ENCODE results near the gene C16orf90. TPM values are rescaled to one million over a fixed set of nuclear protein-coding genes. Genes with fewer than 3 reads are reported as not detected.
A peak's percentile ranks its signal among the peaks of the same experiment; 100 is the strongest.
"Not testable (repeated sequence)": the region's sequence is repeated elsewhere in the genome, so short reads cannot be mapped to it uniquely, and the experiment has no call there.

Gene C16orf90
- total RNA-seq, 2 experiments from 2014 or later = not detected

DNA sequence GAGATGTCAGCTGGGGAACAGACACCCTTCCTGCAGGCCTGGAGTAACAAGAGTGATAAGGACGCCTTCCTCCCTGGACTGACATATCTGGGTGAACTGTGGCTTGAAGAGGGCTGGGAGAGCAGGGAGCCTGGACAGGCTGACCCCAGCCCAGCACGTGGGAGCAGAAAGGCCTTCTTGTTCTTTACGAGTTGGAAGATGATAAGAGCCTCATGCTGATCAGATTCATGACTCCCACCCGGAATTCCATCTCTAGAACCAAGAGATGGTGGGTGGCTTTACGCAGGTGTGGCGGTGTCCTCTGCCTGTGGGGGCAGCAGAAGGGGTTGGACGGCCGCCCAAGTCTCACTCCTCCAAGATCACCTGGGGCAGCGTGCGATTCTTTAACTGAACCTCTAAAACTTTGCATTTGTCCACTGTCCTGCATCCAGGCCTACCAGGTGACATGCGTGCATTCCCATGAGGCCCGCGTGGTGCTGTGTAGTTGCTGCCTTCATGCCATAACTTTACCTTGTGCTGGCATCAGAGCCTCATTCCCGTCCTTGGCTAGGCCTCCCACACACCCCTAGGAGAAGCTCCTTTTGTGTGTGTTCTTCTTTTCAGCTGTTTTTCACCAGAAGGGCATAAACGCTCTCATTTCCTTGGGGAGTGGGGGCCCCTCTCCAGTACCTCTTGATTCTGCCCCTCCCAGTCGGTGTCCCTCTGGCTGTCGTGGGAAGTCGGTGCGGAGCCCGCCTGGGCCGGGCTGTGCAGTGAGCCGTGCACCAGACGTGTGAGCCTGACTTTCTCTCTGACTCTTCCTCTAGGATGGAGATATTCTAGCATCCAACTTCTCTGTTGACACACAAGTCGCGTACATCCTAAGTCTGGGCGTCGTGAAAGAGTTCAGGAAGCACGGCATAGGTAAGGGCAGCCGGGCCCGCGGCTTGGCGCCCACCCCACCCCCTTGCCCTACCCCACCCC lies 13.3 kb downstream of the C16orf90 start:
- Mint-ChIP-seq H3K27me3 (no peaks in the 10 kb centered on the region), H3K9me3 (no peaks in the 10 kb centered on the region), H3K4me1 (peaks cover 12% of the 10 kb centered on the region), H3K36me3 (peaks cover 11% of the 10 kb centered on the region), H3K4me3 (no peak overlapping the region), H3K27ac (peak overlapping the region; percentile 63)
- no peak for DNase-seq

DNA sequence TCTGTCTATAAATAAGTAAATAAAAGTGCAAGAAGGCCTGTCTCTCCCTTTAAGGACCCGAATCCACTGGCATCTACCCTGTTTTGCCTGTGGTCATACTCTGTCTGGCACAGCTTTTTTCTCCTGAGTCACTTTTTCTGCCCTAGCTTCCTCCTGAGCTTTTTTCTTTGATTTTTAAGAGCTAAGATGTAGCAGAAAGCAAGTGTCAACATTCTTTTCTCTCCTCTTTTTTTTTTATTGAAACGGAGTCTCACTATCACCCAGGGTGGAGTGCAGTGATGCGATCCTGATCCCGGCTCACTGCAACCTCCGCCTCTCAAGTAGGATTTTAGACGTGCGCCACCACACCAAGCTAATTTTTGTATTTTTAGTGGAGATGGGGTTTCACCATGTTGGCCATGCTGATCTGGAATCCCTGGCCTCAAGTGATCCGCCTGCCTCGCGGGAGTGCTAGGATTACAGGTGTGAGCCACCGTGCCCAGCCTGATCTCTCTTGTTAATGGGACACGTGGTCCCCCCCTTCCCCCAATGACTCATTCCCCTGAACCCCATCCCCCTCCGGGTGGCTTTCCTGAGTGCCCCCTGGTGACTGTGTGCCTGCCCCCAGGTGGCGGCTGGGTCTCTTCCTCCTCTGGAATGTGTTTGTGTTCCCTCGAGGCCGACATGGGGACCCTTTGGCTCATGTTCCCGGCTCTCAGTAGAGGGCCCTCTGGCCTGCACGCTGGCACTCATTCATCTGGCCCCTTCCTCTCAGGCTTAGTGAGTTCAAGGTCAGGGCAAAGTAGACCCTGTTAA lies 14.2 kb downstream of the C16orf90 start:
- H3K27ac Mint-ChIP-seq = peak overlapping the region; percentile 63
- peaks cover 11% of the 10 kb centered on the region for H3K36me3 Mint-ChIP-seq

DNA sequence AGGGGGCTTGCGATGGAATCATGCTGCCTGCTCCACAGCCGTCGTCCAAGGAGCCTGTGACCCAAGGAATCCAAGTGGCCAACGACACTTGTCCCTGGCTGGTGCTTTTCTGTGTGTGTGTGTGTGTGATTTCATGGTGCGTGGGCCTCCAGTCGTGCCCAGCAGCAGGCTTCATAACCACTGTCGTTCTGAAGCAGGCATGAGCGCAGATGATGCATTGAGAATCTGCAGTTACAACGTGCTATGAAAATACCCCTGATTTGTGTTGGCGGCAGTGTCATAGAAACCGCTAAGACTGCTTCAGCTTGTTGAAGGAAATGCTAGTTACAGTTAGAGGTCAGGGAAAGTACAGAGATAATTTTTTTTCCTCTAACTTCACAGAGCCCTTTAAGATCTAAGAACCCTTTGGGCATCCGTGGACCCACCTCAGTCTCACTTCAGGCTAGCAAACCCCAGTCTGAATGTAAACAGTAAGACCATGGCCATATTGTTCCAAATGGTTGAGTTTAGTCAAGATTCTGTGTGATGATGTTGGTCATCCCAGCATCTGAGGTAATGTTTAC lies 15.6 kb downstream of the C16orf90 start:
- Mint-ChIP-seq H3K9me3 (no peaks in the 10 kb centered on the region), H3K27me3 (no peaks in the 10 kb centered on the region), H3K36me3 (peaks cover 11% of the 10 kb centered on the region), H3K27ac (peak overlapping the region; percentile 69), H3K4me1 (peaks cover 12% of the 10 kb centered on the region), H3K4me3 (no peak overlapping the region)
- no peak for DNase-seq

More for the DNA sequence above, 14.2 kb downstream of the C16orf90 start:
- Mint-ChIP-seq H3K4me3 (no peak overlapping the region), H3K4me1 (peaks cover 12% of the 10 kb centered on the region), H3K9me3 (no peaks in the 10 kb centered on the region), H3K27me3 (no peaks in the 10 kb centered on the region)
- DNase-seq = no peak

DNA sequence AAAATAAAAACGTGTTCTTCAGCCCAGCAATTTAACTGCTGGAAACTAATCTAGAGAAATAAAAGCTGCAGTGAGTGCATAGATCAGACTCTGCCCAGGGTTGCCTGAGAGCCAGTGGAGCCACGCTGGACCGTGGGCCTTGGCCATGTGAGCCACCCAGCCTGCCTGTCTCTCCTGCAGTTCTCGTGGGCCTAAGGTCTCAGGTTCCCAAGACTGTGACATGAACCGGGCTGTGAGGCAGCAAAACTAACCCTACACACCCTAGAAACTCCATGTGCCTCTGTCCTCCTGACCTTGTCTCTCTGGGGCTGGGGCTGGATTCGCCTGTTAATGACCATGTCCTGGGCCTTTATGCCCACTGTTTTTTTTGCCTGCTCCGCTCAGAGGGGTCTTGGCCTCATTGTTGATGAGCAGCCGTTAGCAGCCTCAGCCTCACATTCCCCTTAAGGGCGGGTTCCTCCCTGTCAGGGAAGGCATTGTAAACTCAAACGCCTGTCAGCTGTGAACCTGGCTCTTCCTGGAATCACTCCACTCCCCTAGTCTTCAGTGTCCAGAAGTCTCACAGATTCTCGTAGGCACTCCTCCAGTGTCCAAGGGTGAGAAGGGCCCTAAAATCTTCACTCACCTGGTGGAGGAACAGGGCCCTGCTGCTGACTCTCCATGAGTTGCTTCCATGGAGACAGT lies 16.9 kb downstream of the C16orf90 start:
- no peaks in the 10 kb centered on the region for H3K27me3 Mint-ChIP-seq
- H3K9me3 Mint-ChIP-seq = no peaks in the 10 kb centered on the region
- no peak for DNase-seq
- peak overlapping the region; percentile 63 for H3K27ac Mint-ChIP-seq
- H3K4me3 Mint-ChIP-seq = no peak overlapping the region
- H3K4me1 Mint-ChIP-seq = peaks cover 13% of the 10 kb centered on the region
- H3K36me3 Mint-ChIP-seq = peaks cover 12% of the 10 kb centered on the region

DNA sequence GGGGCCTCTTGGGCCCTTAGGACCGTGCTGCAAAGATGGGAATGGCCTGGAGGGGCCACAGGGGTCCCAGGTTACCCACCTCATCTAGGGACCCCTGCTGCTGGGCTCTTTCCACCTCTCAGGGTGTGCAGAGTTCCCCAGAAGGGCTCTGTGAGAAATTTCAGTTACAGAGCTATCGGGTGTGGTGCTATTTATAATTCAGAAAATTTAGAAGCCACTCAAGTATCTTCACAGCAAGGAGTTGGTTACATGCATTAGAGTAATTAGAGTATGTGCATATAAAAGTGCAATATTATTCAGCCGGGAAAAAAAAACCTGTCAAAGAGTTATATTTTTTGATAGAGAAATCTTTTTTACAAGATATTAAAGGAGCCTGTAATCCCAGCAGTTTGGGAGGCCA lies 18.9 kb downstream of the C16orf90 start:
- no peak overlapping the region for H3K4me3 Mint-ChIP-seq
- H3K9me3 Mint-ChIP-seq = peaks cover 3% of the 10 kb centered on the region
- peaks cover 16% of the 10 kb centered on the region for H3K36me3 Mint-ChIP-seq
- no peaks in the 10 kb centered on the region for H3K27me3 Mint-ChIP-seq
- DNase-seq = no peak
- no peak overlapping the region for H3K27ac Mint-ChIP-seq
- peaks cover 21% of the 10 kb centered on the region for H3K4me1 Mint-ChIP-seq

DNA sequence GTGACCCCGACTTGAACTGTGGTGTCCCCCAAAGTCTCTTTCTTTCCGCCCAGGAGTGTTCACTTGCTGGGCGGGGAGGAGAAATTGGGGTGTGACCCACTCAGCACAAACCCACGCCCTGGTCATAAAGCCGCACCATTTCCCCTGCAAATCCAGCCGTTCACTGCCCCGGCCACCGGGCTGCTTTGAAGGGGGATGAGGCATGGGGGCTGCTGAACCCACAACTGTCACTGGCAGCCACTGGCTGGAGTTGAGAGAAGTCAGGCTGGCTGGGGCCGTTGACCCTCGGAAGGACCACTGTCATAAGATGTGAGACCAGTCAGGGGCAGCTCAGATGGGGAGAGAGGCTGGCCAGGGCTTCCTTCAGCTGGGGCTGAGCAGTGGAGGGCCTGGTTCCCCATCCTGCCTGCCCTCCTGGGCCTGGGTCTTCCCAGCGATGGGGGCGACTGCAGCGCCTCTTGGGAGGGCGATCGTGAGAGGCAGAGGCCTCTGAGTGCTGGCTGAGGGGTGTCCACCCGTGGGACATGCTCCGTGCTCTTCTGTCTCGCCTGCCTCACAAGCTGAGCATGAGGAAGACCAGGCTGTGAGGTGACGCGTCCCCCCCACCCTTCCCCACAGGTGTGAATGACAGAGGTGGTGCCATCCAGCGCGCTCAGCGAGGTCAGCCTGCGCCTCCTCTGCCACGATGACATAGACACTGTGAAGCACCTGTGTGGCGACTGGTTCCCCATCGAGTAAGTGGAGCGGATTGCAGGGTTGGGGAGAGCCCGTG lies 19.5 kb downstream of the C16orf90 start:
- H3K27ac Mint-ChIP-seq = no peak overlapping the region

DNA sequence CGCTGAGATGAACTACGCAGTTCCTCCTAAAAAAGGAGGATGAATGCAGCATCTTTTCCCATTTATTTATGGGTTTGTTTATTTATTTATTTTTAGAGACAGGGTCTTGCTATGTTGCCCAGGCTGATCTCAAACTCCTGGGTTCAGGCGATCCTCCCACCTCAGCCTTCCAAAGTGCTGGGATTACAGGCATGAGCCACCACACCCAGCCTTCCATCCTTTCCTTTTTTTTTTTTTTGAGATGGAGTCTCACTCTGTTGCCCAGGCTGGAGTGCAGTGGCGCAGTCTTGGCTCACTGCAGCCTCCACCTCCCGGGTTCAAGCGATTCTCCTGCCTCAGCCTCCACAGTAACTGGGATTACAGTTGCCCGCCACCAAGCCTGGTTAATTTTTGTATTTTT lies 20.4 kb downstream of the C16orf90 start:
- H3K4me3 Mint-ChIP-seq, H3K27me3 Mint-ChIP-seq, H3K9me3 Mint-ChIP-seq, H3K27ac Mint-ChIP-seq, DNase-seq: not testable (repeated sequence)
- Mint-ChIP-seq H3K36me3 (peaks cover 16% of the 10 kb centered on the region), H3K4me1 (peaks cover 16% of the 10 kb centered on the region)

More for the DNA sequence above, 19.5 kb downstream of the C16orf90 start:
- peaks cover 16% of the 10 kb centered on the region for H3K36me3 Mint-ChIP-seq
- no peak for DNase-seq
- H3K4me3 Mint-ChIP-seq = no peak overlapping the region
- no peaks in the 10 kb centered on the region for H3K27me3 Mint-ChIP-seq
- peaks cover 18% of the 10 kb centered on the region for H3K4me1 Mint-ChIP-seq
- H3K9me3 Mint-ChIP-seq = peaks cover 3% of the 10 kb centered on the region

DNA sequence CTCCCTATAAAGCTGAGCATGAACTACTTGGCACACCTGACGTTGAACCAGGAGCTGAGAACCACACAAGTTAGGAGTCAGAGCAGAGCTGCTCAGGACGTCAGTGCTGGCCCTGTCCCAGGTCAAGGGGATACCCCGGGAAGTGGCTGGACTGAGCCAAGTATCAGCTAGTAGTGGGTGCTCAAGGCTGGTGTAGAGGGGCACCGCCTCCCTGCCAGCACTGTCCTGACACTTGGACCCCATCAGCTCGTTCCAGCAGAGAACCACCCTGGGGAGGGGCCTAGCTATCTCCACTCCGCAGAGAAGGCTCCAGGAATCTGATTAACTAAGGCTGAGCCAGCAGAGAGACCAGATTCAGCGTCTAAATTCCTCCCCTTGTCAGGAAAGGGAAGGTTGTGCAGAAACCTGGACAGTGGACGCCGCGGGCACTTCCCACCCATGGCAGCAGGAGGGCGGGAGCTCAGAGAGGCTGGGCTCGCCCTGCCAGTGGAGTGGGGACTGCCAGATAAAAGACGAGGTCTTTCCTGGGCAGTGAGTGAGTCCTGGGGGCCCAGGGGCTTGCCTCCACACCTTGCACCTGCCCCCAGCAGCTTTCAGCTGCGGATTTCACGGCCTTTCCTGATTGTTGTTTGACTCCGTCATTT lies 21.0 kb downstream of the C16orf90 start:
- DNase-seq = no peak
- Mint-ChIP-seq H3K9me3 (peaks cover 3% of the 10 kb centered on the region), H3K36me3 (peaks cover 12% of the 10 kb centered on the region), H3K27me3 (no peaks in the 10 kb centered on the region), H3K4me3 (no peak overlapping the region), H3K4me1 (peaks cover 19% of the 10 kb centered on the region), H3K27ac (no peak overlapping the region)

DNA sequence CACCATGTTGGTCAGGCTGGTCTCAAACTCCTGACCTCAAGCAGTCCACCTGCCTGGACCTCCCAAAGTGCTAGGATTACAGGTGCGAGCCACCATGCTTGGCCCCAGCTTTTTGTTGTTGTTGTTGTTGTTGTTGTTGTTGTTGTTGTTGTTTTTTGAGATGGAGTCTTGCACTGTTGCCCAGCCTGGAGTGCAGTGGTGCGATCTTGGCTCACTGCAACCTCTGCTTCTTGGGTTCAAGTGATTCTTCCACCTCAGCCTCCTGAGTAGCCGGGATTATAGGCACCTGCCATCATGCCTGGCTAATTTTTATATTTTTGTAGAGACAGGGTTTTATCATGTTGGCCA lies 21.7 kb downstream of the C16orf90 start:
- DNase-seq, H3K27me3 Mint-ChIP-seq, H3K36me3 Mint-ChIP-seq, H3K4me3 Mint-ChIP-seq, H3K27ac Mint-ChIP-seq, H3K9me3 Mint-ChIP-seq: not testable (repeated sequence)
- peaks cover 20% of the 10 kb centered on the region for H3K4me1 Mint-ChIP-seq

DNA sequence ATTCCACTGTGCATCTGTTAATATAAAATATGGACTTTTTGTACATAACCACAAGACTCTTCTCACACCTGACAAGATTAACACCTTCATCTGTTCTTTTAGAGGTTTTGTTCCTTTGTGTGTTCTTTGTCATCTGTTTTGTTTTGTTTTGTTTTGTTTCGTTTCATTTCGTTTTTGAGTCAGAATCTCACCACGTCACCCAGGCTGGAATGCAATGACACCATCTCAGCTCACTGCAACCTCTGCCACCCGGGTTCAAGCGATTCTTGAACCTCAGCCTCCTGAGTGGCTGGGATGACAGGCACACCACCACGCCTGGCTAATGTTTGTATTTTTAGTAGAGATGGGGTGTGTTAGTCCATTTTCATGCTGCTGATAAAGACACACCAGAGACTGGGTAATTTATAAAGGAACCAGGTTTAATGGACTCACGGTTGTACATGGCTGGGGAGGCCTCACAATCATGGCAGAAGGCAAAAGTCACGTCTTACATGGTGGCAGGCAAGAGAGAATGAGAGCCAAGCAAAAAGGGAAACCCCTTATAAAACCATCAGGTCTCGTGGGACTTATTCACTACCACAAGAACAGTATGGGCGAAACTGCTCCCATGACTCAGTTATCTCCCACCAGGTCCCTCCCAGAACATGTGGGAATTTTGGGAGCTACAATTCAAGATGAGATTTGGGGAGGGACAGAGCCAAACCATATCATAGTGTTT lies 22.3 kb downstream of the C16orf90 start:
- DNase-seq = no peak
- peaks cover 25% of the 10 kb centered on the region for H3K4me1 Mint-ChIP-seq
- H3K9me3 Mint-ChIP-seq = peaks cover 3% of the 10 kb centered on the region
- H3K4me3 Mint-ChIP-seq = no peak overlapping the region
- no peaks in the 10 kb centered on the region for H3K27me3 Mint-ChIP-seq
- peaks cover 10% of the 10 kb centered on the region for H3K36me3 Mint-ChIP-seq
- H3K27ac Mint-ChIP-seq = peak overlapping the region; percentile 4

DNA sequence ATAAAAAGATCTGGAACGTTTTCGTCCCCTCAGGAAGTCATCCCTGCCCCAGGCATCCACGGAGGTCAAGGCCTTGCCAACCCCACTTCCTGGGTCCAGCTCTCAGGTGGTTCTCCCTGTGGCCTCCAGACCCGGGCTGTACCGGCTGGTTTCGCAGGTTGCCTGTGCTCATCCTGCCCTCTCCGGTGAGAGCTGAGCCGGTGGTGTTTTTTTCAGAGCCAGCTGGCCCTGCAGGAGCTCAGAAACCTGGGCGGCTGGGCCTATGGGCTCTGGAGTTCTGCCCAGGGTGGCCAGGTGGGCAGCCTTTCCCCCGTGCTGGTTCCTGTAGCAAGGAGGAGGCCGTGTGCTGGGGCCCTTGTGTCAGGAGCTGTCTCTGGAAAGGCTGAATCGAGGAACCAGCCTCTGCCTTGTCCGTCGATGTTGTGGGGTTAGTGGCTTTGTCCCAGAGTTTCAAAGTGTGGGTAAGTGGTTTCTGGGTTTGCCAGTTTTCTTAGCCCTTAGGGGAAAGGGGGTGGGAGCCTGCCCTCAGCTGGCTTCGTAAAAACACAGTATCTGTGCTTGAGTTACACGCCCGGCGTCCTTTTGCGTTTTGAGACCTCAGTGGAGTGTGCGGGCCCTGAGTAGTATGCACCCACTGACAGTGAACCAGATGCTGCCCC lies 23.6 kb downstream of the C16orf90 start:
- Mint-ChIP-seq H3K9me3 (peaks cover 3% of the 10 kb centered on the region), H3K27ac (no peak overlapping the region)

DNA sequence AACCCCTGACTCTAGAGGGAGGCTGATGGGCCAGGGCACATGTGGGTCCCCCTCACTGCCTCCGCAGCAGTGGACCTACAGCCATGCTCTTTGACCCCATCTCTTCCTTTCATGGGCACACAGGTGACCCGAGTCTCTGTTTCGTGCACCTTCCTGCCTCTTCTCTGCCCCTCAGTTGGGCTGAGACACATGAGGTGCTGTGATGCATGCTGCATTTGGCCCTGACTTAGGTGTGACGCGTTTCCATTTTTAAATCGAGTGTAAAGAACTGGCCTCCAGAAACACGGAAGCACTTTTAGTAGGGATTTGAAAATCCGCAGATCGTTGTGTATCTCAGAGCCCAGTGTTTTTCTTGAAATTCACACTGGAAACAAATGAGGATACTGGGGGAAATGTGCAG lies 24.6 kb downstream of the C16orf90 start:
- Mint-ChIP-seq H3K27ac (peak overlapping the region; percentile 34), H3K36me3 (peaks cover 23% of the 10 kb centered on the region), H3K4me3 (no peak overlapping the region), H3K9me3 (peaks cover 3% of the 10 kb centered on the region), H3K4me1 (peaks cover 44% of the 10 kb centered on the region), H3K27me3 (no peaks in the 10 kb centered on the region)
- no peak for DNase-seq

More for the DNA sequence above, 23.6 kb downstream of the C16orf90 start:
- Mint-ChIP-seq H3K4me3 (no peak overlapping the region), H3K27me3 (no peaks in the 10 kb centered on the region), H3K36me3 (peaks cover 18% of the 10 kb centered on the region), H3K4me1 (peaks cover 38% of the 10 kb centered on the region)
- no peak for DNase-seq

DNA sequence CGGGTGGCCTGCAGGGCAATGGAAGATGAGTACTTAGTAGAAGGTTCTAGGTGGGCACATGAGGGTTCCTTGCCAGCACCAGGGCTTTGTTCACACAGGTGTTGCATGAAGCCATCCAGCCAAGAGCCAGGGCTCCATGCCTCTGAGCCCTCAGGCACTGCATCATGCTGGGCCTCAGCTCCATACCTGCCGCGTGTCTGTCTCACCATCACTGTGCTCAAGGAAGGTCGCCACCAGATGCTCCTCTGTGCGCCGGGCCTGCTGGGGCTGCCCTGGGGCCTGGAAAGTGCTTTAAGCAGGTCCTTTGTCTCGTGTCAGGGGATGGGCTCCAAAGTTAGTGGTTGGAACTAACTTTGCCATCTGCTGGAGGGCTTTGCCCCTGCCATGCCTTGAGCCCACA lies 25.6 kb downstream of the C16orf90 start:
- Mint-ChIP-seq H3K4me1 (peaks cover 44% of the 10 kb centered on the region), H3K4me3 (no peak overlapping the region), H3K36me3 (peaks cover 30% of the 10 kb centered on the region), H3K27me3 (no peaks in the 10 kb centered on the region), H3K9me3 (peaks cover 3% of the 10 kb centered on the region), H3K27ac (peak overlapping the region; percentile 23)
- no peak for DNase-seq
